WTC11 (cell line): Measurements from ENCODE around the gene AFF3. TPM values are rescaled to one million over a fixed set of nuclear protein-coding genes. Genes with fewer than 3 reads are reported as not detected.

ENCODE experiments used
- ATAC-seq: fragments of 200-7000 bp; cut with Tn5 transposase; 2 replicates; pipeline ENCODE4 v1.10.0; 2021; ENCODE audit warnings: mild to moderate bottlenecking, moderate library complexity
- CTCF ChIA-PET: fragments of 300-600 bp; sonication (Branson Sonifier 250); formaldehyde crosslinking; loops from one replicate; lab custom pipeline; 2021; ENCODE audit warnings: antibody characterized with exemption; lab: Charles Lee
- POLR2A ChIA-PET: fragments of 350-600 bp; sonication (Branson Sonifier 250); formaldehyde crosslinking; loops from one replicate; lab custom pipeline; 2021; ENCODE audit warnings: antibody characterized with exemption; lab: Charles Lee
- DNase-seq: peaks from one replicate; pipeline ENCODE4 v3.0.0; 2021; ENCODE audit warnings: low spot score
- H3K27ac Mint-ChIP-seq: 2 replicates; pipeline ENCODE4 v1.8.0; 2021; ENCODE audit warnings: mixed read lengths
- H3K27me3 Mint-ChIP-seq: 2 replicates; pipeline ENCODE4 v1.8.0; 2021; ENCODE audit warnings: low read depth, mild to moderate bottlenecking, moderate library complexity, mixed read lengths
- H3K36me3 Mint-ChIP-seq: 2 replicates; pipeline ENCODE4 v1.8.0; 2021; ENCODE audit warnings: mixed read lengths
- H3K4me1 Mint-ChIP-seq: 2 replicates; pipeline ENCODE4 v1.8.0; 2022; ENCODE audit warnings: mixed read lengths
- H3K4me3 Mint-ChIP-seq: 2 replicates; pipeline ENCODE4 v1.8.0; 2021; ENCODE audit warnings: mild to moderate bottlenecking, moderate library complexity, mixed read lengths
- H3K9me3 Mint-ChIP-seq: 2 replicates; pipeline ENCODE4 v1.8.0; 2021; ENCODE audit warnings: mixed read lengths
- ATF6 ChIP-seq: sonication (generic); formaldehyde crosslinking; IDR thresholded peaks from 2 replicates; pipeline ENCODE4 v1.8.1; 2023; ENCODE audit warnings: mild to moderate bottlenecking, missing genetic modification reagents
- CREB1 ChIP-seq: sonication (generic); formaldehyde crosslinking; IDR thresholded peaks from 2 replicates; pipeline ENCODE4 v1.8.0; 2023; ENCODE audit warnings: mild to moderate bottlenecking, missing genetic modification reagents
- E2F4 ChIP-seq: sonication (generic); formaldehyde crosslinking; IDR thresholded peaks from 2 replicates; pipeline ENCODE4 v1.8.1; 2022; ENCODE audit warnings: low read depth, mild to moderate bottlenecking, moderate library complexity, missing genetic modification reagents, borderline replicate concordance
- FOXJ3 ChIP-seq: sonication (generic); formaldehyde crosslinking; IDR thresholded peaks from 2 replicates; pipeline ENCODE4 v1.9.0; 2021; ENCODE audit warnings: missing genetic modification reagents, mild to moderate bottlenecking, borderline replicate concordance
- FOXK1 ChIP-seq: sonication (generic); formaldehyde crosslinking; IDR thresholded peaks from 2 replicates; pipeline ENCODE4 v1.8.0; 2022; ENCODE audit warnings: mild to moderate bottlenecking, moderate library complexity, missing genetic modification reagents
- GRHL2 ChIP-seq: fragments of 250-450 bp; sonication (Bioruptor Pico); IDR thresholded peaks from 2 replicates; pipeline ENCODE4 v1.8.0; 2022; ENCODE audit warnings: mild to moderate bottlenecking, moderate library complexity; ENCODE audit not compliant: insufficient replicate concordance, severe bottlenecking
- IRF2 ChIP-seq: sonication (generic); formaldehyde crosslinking; IDR thresholded peaks from 2 replicates; pipeline ENCODE4 v1.8.0; 2022; ENCODE audit warnings: low read depth, missing genetic modification reagents, borderline replicate concordance
- JUN ChIP-seq: sonication (generic); formaldehyde crosslinking; IDR thresholded peaks from 2 replicates; pipeline ENCODE4 v1.8.0; 2023; ENCODE audit warnings: mild to moderate bottlenecking, missing genetic modification reagents
- KAT7 ChIP-seq: sonication (generic); formaldehyde crosslinking; IDR thresholded peaks from 2 replicates; pipeline ENCODE4 v1.8.1; 2023; ENCODE audit warnings: missing genetic modification reagents, mild to moderate bottlenecking, borderline replicate concordance
- MYBL2 ChIP-seq: sonication (generic); formaldehyde crosslinking; IDR thresholded peaks from 2 replicates; pipeline ENCODE4 v1.8.1; 2023; ENCODE audit warnings: mild to moderate bottlenecking, moderate library complexity, missing genetic modification reagents
- NFE2L1 ChIP-seq: sonication (generic); formaldehyde crosslinking; IDR thresholded peaks from 2 replicates; pipeline ENCODE4 v1.8.1; 2023; ENCODE audit warnings: missing genetic modification reagents
- PREB ChIP-seq: sonication (generic); formaldehyde crosslinking; IDR thresholded peaks from 2 replicates; pipeline ENCODE4 v1.8.1; 2022; ENCODE audit warnings: mild to moderate bottlenecking, missing genetic modification reagents, moderate library complexity, borderline replicate concordance
- RELA ChIP-seq: sonication (generic); formaldehyde crosslinking; IDR thresholded peaks from 2 replicates; pipeline ENCODE4 v1.8.1; 2022; ENCODE audit warnings: missing genetic modification reagents, mild to moderate bottlenecking, borderline replicate concordance
- SP1 ChIP-seq: sonication (generic); formaldehyde crosslinking; conservative IDR thresholded peaks from 2 replicates; pipeline ENCODE4 v1.8.1; 2022; ENCODE audit warnings: missing genetic modification reagents
- USF2 ChIP-seq: sonication (generic); formaldehyde crosslinking; IDR thresholded peaks from 2 replicates; pipeline ENCODE4 v1.8.1; 2023; ENCODE audit warnings: mild to moderate bottlenecking, missing genetic modification reagents, moderate library complexity
- ZBTB21 ChIP-seq: sonication (generic); formaldehyde crosslinking; IDR thresholded peaks from 2 replicates; pipeline ENCODE4 v1.8.1; 2023; ENCODE audit warnings: mild to moderate bottlenecking, missing genetic modification reagents, borderline replicate concordance
- ZBTB43 ChIP-seq: sonication (generic); formaldehyde crosslinking; IDR thresholded peaks from 2 replicates; pipeline ENCODE4 v1.8.1; 2023; ENCODE audit warnings: mild to moderate bottlenecking, missing genetic modification reagents
- ZNF121 ChIP-seq: sonication (generic); formaldehyde crosslinking; IDR thresholded peaks from 2 replicates; pipeline ENCODE4 v1.8.0; 2023; ENCODE audit warnings: missing genetic modification reagents
- ZNF138 ChIP-seq: sonication (generic); formaldehyde crosslinking; conservative IDR thresholded peaks from 2 replicates; pipeline ENCODE4 v1.8.1; 2022; ENCODE audit warnings: mild to moderate bottlenecking, moderate library complexity, missing genetic modification reagents
- ZNF219 ChIP-seq: sonication (generic); formaldehyde crosslinking; IDR thresholded peaks from 2 replicates; pipeline ENCODE4 v1.8.0; 2023; ENCODE audit warnings: missing genetic modification reagents, mild to moderate bottlenecking, borderline replicate concordance
- ZNF396 ChIP-seq: fragments of 250-450 bp; sonication (Bioruptor Pico); IDR thresholded peaks from 2 replicates; pipeline ENCODE4 v1.8.0; 2021; ENCODE audit warnings: mild to moderate bottlenecking, moderate library complexity, borderline replicate concordance
- total RNA-seq: library from RNA; stranded (reverse); gene quantifications from 3 replicates; pipeline ENCODE4 v1.2.3, GENCODE V29; 2021

Gene AFF3
- total RNA-seq, 1 experiment from 2014 or later: 1.2 TPM

GRCh38 chr2:99621106-99621505 is 521.3 kb downstream of the AFF3 start (continued):
- TF ChIP-seq PREB (CRISPR knock-in tag): no peak

- Mint-ChIP-seq H3K4me1 (0 out of 2 replicates have a peak, but pooled peaks cover 4% of the 10 kb centered on the region), H3K9me3 (no peaks in the 10 kb centered on the region; the same call in 1 of the 2 replicates), H3K4me3 (no peak overlapping the region)
These were observed 523.2 kb downstream of the AFF3 start for GRCh38 chr2:99619151-99619550.

GRCh38 chr2:99618579-99619097 is 523.8 kb downstream of the AFF3 start:
- TF ChIP-seq RELA (no peak), E2F4 (CRISPR knock-in tag) (no peak), ZBTB43 (no peak), MYBL2 (no peak), GRHL2 (no peak), ZNF396 (no peak), CREB1 (CRISPR knock-in tag) (no peak), USF2 (CRISPR knock-in tag) (no peak), ZBTB21 (CRISPR knock-in tag) (no peak), FOXJ3 (CRISPR knock-in tag) (no peak), SP1 (CRISPR knock-in tag) (no peak), ZNF219 (no peak)
- H3K9me3 Mint-ChIP-seq: no peaks in the 10 kb centered on the region; the same call in 1 of the 2 replicates
- H3K4me3 Mint-ChIP-seq: no peak overlapping the region
- DNase-seq: no peak
- ChIA-PET POLR2A (no interaction called here), CTCF (interaction anchor here (0.7 to 0.8 kb wide), 2 partner anchors 68 kb away, joined by 3 to 5 read pairs; no protein-coding TSS in a partner anchor)
- H3K27me3 Mint-ChIP-seq: no peaks in the 10 kb centered on the region; the same call in 1 of the 2 replicates
- ATAC-seq: no peak
- H3K4me1 Mint-ChIP-seq: 0 out of 2 replicates have a peak, but pooled peaks cover 4% of the 10 kb centered on the region
- H3K27ac Mint-ChIP-seq: no peak overlapping the region
- no peaks in the 10 kb centered on the region for H3K36me3 Mint-ChIP-seq

More at GRCh38 chr2:99619151-99619550, 523.2 kb downstream of the AFF3 start:
- ChIA-PET CTCF (interaction anchor here (0.8 kb wide), 1 partner anchor 69 kb away, joined by 3 read pairs; no protein-coding TSS in a partner anchor), POLR2A (no interaction called here)
- DNase-seq (no peak), ATAC-seq (no peak)
- no peak overlapping the region for H3K27ac Mint-ChIP-seq
- TF ChIP-seq NFE2L1 (CRISPR knock-in tag): no peak
- no peaks in the 10 kb centered on the region for H3K36me3 Mint-ChIP-seq
- H3K27me3 Mint-ChIP-seq: no peaks in the 10 kb centered on the region; the same call in 1 of the 2 replicates

- ATAC-seq (no peak), DNase-seq (no peak)
- ChIA-PET POLR2A (no interaction called here), CTCF (interaction anchor here (0.7 kb wide), 1 partner anchor 69 kb away, joined by 5 read pairs; no protein-coding TSS in a partner anchor)
- Mint-ChIP-seq H3K36me3 (no peaks in the 10 kb centered on the region), H3K27me3 (no peaks in the 10 kb centered on the region; the same call in 1 of the 2 replicates), H3K9me3 (no peaks in the 10 kb centered on the region; the same call in 1 of the 2 replicates), H3K4me3 (no peak overlapping the region), H3K4me1 (0 out of 2 replicates have a peak, but pooled peaks cover 4% of the 10 kb centered on the region), H3K27ac (no peak overlapping the region)
- TF ChIP-seq JUN (CRISPR knock-in tag): no peak
- no peak for TF ChIP-seq E2F4 (CRISPR knock-in tag)
- no peak for TF ChIP-seq ZNF138 (CRISPR knock-in tag)
- TF ChIP-seq ATF6 (CRISPR knock-in tag): no peak
- no peak for TF ChIP-seq IRF2 (CRISPR knock-in tag)
- no peak for TF ChIP-seq ZNF219
- TF ChIP-seq FOXK1 (CRISPR knock-in tag): no peak
- TF ChIP-seq PREB (CRISPR knock-in tag): no peak
- TF ChIP-seq ZNF121 (CRISPR knock-in tag): no peak
- TF ChIP-seq KAT7 (CRISPR knock-in tag): no peak
- TF ChIP-seq CREB1 (CRISPR knock-in tag): no peak
These were observed 524.6 kb downstream of the AFF3 start for GRCh38 chr2:99617811-99618210.
